ENCODE results near the gene PSAT1.

Gene PSAT1

GRCh38 chr9:78320030-78320693 lies 23.2 kb downstream of the PSAT1 start:
- no peak for DNase-seq

GRCh38 chr9:78320875-78321496 lies 24.1 kb downstream of the PSAT1 start:
- DNase-seq: no peak

GRCh38 chr9:78321505-78321904 lies 24.6 kb downstream of the PSAT1 start:
- no peak for DNase-seq

- DNase-seq: no peak
These were observed 27.2 kb downstream of the PSAT1 start for GRCh38 chr9:78324068-78324650.

GRCh38 chr9:78324682-78325081 lies 27.8 kb downstream of the PSAT1 start:
- DNase-seq: no peak

- peak; percentile 75 for DNase-seq
These were observed 28.4 kb downstream of the PSAT1 start for GRCh38 chr9:78325343-78325742.

GRCh38 chr9:78325846-78326360 lies 29.0 kb downstream of the PSAT1 start:
- no peak for DNase-seq

- DNase-seq: peak; percentile 35
These were observed 29.6 kb downstream of the PSAT1 start for GRCh38 chr9:78326564-78326963.

GRCh38 chr9:78332381-78332780 lies 35.5 kb downstream of the PSAT1 start:
- no peak for DNase-seq

- no peak for DNase-seq
These were observed 51.9 kb downstream of the PSAT1 start for GRCh38 chr9:78348848-78349247.

- DNase-seq: no peak
These were observed 54.9 kb downstream of the PSAT1 start for GRCh38 chr9:78351816-78352215.

GRCh38 chr9:78354324-78354973 lies 57.5 kb downstream of the PSAT1 start:
- no peak for DNase-seq

GRCh38 chr9:78354989-78355388 lies 58.1 kb downstream of the PSAT1 start:
- no peak for DNase-seq

- no peak for DNase-seq
These were observed 59.7 kb downstream of the PSAT1 start for GRCh38 chr9:78356634-78357033.

GRCh38 chr9:78357165-78357873 lies 60.4 kb downstream of the PSAT1 start:
- DNase-seq: no peak

- DNase-seq: no peak
These were observed 61.6 kb downstream of the PSAT1 start for GRCh38 chr9:78358329-78359051.

- DNase-seq: no peak
These were observed 66.3 kb downstream of the PSAT1 start for GRCh38 chr9:78363221-78363620.

GRCh38 chr9:78365748-78366697 lies 69.1 kb downstream of the PSAT1 start:
- DNase-seq: peak; percentile 46

- no peak for DNase-seq
These were observed 69.9 kb downstream of the PSAT1 start for GRCh38 chr9:78366827-78367226.

- no peak for DNase-seq
These were observed 71.3 kb downstream of the PSAT1 start for GRCh38 chr9:78368236-78368635.

- DNase-seq: peak; percentile 26
These were observed 72.8 kb downstream of the PSAT1 start for GRCh38 chr9:78369639-78370219.
